Body of pancreas (tissue), 4 donors: ENCODE measurements around the gene MFGE8. TPM values are rescaled to one million over a fixed set of nuclear protein-coding genes. Genes with fewer than 3 reads are reported as not detected.

Experiments
- ATAC-seq: fragments of 150-250 bp; one replicate; pipeline ENCODE4 v1.9.1; 2016
- DNase-seq, 4 donors: peaks; one replicate each; pipeline ENCODE4 v3.0.0-alpha.2; 2019
- H3K27ac ChIP-seq, 4 donors: fragments of 200-600 bp; sonication (generic); 1 replicate in 3 of 4; 2 replicates in 1 of 4; pipeline versions ENCODE4 v1.5.1 to v1.6.1; 2016 to 2019; ENCODE audit warnings: mild to moderate bottlenecking in 1 of 4, mixed read lengths in 1 of 4, moderate library complexity in 1 of 4
- H3K27me3 ChIP-seq, 2 donors: fragments of 200-600 bp; sonication (generic); one replicate each; pipeline ENCODE4 v1.6.0; 2016; ENCODE audit warnings: mild to moderate bottlenecking in 1 of 2
- H3K36me3 ChIP-seq, 2 donors: fragments of 200-600 bp; sonication (generic); replicated peaks in 1 of 2; 2 replicates each; pipeline ENCODE4 v1.5.1; 2016; ENCODE audit warnings: low read depth in 2 of 2; ENCODE audit not compliant: insufficient read depth in 1 of 2
- H3K4me1 ChIP-seq: fragments of 200-600 bp; sonication (generic); one replicate; pipeline ENCODE4 v1.6.0; 2016
- H3K4me3 ChIP-seq, 2 donors: fragments of 200-600 bp; sonication (generic); 1 replicate in 1 of 2; 2 replicates in 1 of 2; pipeline ENCODE4 v1.5.1; 2016 to 2019
- H3K9me3 ChIP-seq, 3 donors: fragments of 200-600 bp; sonication (generic); 1 replicate in 2 of 3; 2 replicates in 1 of 3; pipeline ENCODE4 v1.5.1; 2016
- POLR2A ChIP-seq, 3 donors: fragments of 450-650 bp; IDR thresholded peaks; one replicate each; pipeline ENCODE4 v1.6.1; 2016; ENCODE audit warnings: antibody characterized with exemption in 3 of 3, mild to moderate bottlenecking in 2 of 3
- WGBS, 2 donors: methylation state at CpG; one replicate each; pipeline ENCODE4 v1.1.5; 2017; 5-methylcytosine and 5-hydroxymethylcytosine counted together
- intact Hi-C: fragments of 100-400 bp; cut with DNase I; formaldehyde crosslinking; loops from one replicate; pipeline ENCODE4 v1.15.1; 2023
- total RNA-seq, 2 donors: library from RNA; depleted of rRNA; stranded (reverse); fragments of >200 nt; gene quantifications; one replicate each; pipeline ENCODE4 v1.1.0, GENCODE V29; 2016
- TF ChIP-seq, protein P1 (sequence below), 7 experiments: fragments of 450-650 bp in 4 of 7; fragments of 200-600 bp in 3 of 7; sonication (generic) in 3 of 7; IDR thresholded peaks; one replicate each; pipeline ENCODE4 v1.5.1; 2016 to 2019; ENCODE audit warnings: antibody characterized with exemption in 7 of 7

The MFGE8 gene
- total RNA-seq, 2 donors from 2014 or later, result 51.4 to 77.5 TPM

DNA sequence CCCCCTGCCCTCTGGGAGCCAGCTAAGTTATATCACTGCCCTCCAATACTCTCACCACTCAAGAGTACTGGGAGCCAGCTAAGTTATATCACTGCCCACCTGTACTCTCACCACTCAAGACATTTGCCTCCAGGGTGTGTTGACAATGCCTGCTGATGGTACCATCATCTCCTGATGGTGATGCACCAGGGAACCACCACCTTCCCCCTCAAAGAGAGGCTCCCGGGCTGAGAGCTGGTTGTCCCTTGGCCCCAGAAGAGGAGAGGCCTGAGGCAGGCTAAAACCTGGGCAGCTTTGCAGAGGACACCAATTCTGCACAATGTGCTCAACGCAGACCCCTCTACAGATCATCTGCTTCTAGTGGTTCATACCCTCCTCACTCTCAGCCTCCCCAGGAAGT is 10.3 kb downstream of the MFGE8 start:
- Histone ChIP-seq H3K27me3 (no peaks in the 10 kb centered on the region), H3K36me3 (no peaks in the 10 kb centered on the region), H3K27ac (no peak overlapping the region), H3K4me3 (no peak overlapping the region), H3K4me1 (peaks cover 7% of the 10 kb centered on the region), H3K9me3 (no peaks in the 10 kb centered on the region)
- intact Hi-C loops, result loop anchor here (10.0 kb wide), 2 partner anchors 112 to 272 kb away; no protein-coding TSS in a partner anchor
- no peak for ATAC-seq
- no peak for DNase-seq
- WGBS, 2 donors, result 78 to 100% methylated on average over 1 to 2 of the region's 2 CpGs
- no peak for TF ChIP-seq POLR2A (IDR thresholded peaks at IDR 0.05)
- TF ChIP-seq, protein P1, sequence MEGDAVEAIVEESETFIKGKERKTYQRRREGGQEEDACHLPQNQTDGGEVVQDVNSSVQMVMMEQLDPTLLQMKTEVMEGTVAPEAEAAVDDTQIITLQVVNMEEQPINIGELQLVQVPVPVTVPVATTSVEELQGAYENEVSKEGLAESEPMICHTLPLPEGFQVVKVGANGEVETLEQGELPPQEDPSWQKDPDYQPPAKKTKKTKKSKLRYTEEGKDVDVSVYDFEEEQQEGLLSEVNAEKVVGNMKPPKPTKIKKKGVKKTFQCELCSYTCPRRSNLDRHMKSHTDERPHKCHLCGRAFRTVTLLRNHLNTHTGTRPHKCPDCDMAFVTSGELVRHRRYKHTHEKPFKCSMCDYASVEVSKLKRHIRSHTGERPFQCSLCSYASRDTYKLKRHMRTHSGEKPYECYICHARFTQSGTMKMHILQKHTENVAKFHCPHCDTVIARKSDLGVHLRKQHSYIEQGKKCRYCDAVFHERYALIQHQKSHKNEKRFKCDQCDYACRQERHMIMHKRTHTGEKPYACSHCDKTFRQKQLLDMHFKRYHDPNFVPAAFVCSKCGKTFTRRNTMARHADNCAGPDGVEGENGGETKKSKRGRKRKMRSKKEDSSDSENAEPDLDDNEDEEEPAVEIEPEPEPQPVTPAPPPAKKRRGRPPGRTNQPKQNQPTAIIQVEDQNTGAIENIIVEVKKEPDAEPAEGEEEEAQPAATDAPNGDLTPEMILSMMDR (IDR thresholded peaks at IDR 0.05), result no peak

DNA sequence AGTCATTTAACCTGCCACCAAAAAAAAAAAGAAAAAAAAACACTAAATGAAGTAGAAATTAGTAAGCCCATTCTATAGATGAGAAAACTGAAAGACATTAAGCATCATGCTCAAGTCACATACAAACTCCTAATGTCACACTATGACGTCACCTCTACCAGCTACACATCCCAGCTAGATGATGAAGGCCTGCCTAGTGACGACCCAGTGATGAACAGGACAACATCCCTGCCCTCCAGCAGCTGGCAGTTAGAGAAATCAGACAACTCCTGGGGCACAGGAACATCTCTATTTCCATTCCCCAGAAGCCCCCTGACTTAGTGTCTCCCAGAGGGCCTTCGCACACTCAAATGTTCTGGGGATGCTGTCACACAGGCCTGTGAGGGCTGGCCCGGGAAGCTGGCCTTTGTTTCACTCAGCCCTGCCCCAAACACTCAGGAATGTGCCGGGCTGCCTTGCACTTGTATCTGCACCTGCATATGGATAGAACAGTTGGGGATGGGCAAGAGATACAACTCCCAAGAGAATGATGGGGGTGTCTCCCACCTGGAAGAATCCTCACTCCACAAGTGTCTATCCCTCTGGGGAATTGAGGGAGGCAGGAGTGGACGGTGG is 10.9 kb downstream of the MFGE8 start:
- ATAC-seq (no peak), DNase-seq (no peak)
- 68 to 82% methylated on average over 6 of the region's 6 CpGs for WGBS, 2 donors
- Histone ChIP-seq H3K27me3 (no peaks in the 10 kb centered on the region), H3K27ac (no peak overlapping the region), H3K36me3 (no peaks in the 10 kb centered on the region), H3K4me1 (peaks cover 10% of the 10 kb centered on the region), H3K4me3 (no peak overlapping the region), H3K9me3 (no peaks in the 10 kb centered on the region)
- intact Hi-C loops, result loop anchor here (10.0 kb wide), 2 partner anchors 112 to 272 kb away; no protein-coding TSS in a partner anchor
- no peak for TF ChIP-seq POLR2A (IDR thresholded peaks at IDR 0.05)
- TF ChIP-seq, protein P1 (IDR thresholded peaks at IDR 0.05), result no peak

DNA sequence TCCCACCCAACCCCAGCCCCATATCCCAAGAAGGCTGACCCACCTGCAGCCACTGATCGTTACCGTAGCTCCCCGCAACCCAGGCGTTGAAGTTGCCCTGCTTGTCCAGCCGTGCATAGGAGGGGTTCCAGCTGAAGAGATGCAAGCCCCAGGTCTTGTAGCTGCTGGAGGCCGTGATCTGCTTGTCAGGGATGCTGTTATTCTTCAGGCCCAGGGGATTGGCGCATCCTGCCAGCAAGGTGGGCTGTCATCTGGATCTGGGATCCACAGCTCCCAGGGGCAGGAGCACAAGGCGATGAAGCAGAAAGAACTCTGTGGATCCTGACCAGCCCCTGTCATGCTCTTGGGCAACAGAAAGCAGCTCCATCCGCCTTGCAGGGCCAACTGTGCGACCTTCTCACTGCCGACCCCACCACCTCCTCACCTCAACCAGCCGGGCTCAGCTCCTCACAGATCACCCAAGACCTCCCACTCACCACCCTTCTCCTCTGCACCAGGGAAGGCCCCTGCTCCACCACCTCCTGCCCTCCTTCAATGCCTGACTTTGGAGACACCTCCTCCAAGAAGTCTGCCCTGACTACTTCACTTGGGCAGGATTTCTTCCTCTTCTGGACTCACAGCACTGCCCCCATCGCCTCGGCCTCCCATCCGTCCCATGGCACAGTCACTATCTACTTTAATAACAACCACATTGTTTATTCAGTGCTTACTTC is 11.5 kb downstream of the MFGE8 start:
- Histone ChIP-seq H3K27me3 (no peaks in the 10 kb centered on the region), H3K36me3 (no peaks in the 10 kb centered on the region), H3K4me3 (no peak overlapping the region), H3K4me1 (peaks cover 17% of the 10 kb centered on the region), H3K9me3 (no peaks in the 10 kb centered on the region), H3K27ac (no peak overlapping the region)
- intact Hi-C loops, result loop anchor here (10.0 kb wide), 2 partner anchors 113 to 273 kb away; no protein-coding TSS in a partner anchor
- no peak for DNase-seq
- TF ChIP-seq POLR2A (IDR thresholded peaks at IDR 0.05), result no peak
- TF ChIP-seq, protein P1 (IDR thresholded peaks at IDR 0.05), result no peak
- no peak for ATAC-seq
- 69 to 80% methylated on average over 10 to 15 of the region's 15 CpGs for WGBS, 2 donors

DNA sequence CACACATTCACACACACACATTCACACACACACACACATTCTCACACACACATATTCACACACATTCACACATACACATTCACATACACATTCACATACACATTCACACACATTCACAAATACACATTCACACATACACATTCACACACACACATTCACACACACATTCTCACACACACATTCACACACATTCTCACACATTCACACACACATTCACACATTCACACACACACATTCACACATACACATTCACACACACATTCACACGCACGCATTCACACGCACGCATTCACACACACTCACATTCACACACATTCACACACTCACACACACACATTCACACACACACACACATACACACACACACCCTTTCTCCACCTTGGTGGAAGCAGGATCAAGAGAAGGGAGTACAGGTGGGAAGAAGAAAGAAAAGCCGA is 12.2 kb downstream of the MFGE8 start:
- H3K27ac ChIP-seq, result no peak overlapping the region
- no peaks in the 10 kb centered on the region for H3K9me3 ChIP-seq
- H3K4me3 ChIP-seq, result no peak overlapping the region
- WGBS, 2 donors, result 61 to 83% methylated on average over 5 of the region's 5 CpGs
- no peaks in the 10 kb centered on the region for H3K27me3 ChIP-seq
- peaks cover 18% of the 10 kb centered on the region for H3K4me1 ChIP-seq
- no peak for DNase-seq
- intact Hi-C loops, result loop anchor here (10.0 kb wide), 2 partner anchors 114 to 274 kb away; no protein-coding TSS in a partner anchor
- no peaks in the 10 kb centered on the region for H3K36me3 ChIP-seq
- ATAC-seq, result no peak
- TF ChIP-seq POLR2A (IDR thresholded peaks at IDR 0.05), result no peak
- TF ChIP-seq, protein P1 (IDR thresholded peaks at IDR 0.05), result no peak
